DMS79 treated with DMSO at 0.1 percent for 48 hours (cell line): ENCODE measurements around the gene CDK4.

Source experiments
- DNase-seq: peaks from one replicate; lab custom pipeline; 2025; lab: John Stamatoyannopoulos, UW

Gene CDK4

GRCh38 chr12:57756406-57757341 is 4.6 kb upstream of the CDK4 start:
- DNase-seq: peak; percentile 10

DNA sequence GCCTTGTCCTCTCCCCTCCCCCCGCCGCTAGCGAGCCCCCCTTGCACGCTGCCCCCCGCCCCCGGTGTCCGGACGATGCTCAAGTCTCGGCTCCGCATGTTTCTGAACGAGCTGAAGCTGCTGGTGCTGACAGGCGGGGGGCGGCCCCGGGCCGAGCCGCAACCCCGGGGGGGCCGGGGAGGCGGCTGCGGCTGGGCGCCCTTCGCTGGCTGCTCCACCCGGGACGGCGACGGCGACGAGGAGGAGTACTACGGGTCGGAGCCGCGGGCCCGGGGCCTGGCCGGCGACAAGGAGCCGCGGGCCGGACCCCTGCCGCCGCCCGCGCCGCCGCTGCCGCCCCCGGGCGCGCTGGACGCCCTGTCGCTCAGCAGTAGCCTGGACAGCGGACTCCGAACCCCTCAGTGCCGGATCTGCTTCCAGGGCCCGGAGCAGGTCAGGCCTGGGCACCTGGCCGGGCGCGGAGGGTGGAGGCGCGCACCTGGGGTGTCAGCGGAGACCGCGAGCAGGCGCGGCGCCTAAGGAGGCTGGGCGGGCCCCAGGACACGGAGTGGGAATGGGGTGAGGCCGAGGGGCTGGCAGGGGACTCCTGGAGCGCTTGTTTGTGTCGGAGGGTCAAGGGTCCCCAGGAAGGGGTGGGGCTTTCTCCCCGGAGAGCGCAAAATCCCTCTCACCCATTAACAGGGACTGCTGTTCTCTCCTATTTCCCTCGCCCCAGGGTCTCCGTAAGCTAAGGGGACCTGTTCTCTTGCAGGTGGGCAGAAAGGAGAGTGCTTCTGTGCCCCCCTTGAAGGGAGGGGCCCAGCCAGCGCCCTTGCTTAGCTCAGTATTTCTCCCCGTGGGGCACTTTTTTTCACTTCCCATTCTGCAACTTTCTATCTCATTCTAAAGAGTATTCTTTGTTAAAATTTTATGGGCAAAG is 3.6 kb upstream of the CDK4 start:
- DNase-seq: no peak

- no peak for DNase-seq
Observed at GRCh38 chr12:57755194-57755453, 3.0 kb upstream of the CDK4 start.

- DNase-seq: peak; percentile 66
Observed at GRCh38 chr12:57754411-57755193, 2.5 kb upstream of the CDK4 start, which contains the start of gene MARCHF9. MARCHF9 (plus strand) TSS chr12:57755103; CDS start chr12:57755529, 426 bp downstream.

DNA sequence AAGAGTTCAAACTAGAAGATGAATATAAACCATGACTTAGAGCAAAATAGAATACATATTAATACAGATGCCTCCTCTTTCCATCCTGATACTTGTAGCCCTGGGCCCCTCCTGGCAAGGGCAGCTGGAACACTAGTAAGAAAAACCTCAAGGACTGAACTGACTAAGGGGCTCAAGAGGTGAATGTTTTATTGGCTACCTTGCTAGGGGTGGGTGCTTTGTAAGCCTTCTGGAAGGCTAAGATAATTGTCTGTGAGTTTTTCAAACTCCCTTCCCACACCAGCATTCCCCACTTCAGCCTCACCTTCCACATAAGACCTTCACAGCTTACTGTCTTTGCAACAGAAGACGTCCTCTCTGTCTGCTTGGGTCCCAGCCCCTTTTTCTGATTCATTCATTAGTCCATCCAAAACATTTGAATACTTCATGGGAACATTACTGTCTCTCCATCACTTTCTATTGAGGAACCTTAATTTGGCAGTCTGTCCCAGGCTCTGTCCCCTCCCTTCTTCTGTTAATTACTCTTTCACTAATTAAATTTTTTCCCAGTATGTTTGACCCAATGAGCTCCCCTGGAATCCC is 1.7 kb upstream of the CDK4 start:
- no peak for DNase-seq

GRCh38 chr12:57752668-57753000 is 524 bp upstream of the CDK4 start:
- no peak for DNase-seq

GRCh38 chr12:57751432-57751787 is 700 bp downstream of the CDK4 start:
- DNase-seq: no peak

DNA sequence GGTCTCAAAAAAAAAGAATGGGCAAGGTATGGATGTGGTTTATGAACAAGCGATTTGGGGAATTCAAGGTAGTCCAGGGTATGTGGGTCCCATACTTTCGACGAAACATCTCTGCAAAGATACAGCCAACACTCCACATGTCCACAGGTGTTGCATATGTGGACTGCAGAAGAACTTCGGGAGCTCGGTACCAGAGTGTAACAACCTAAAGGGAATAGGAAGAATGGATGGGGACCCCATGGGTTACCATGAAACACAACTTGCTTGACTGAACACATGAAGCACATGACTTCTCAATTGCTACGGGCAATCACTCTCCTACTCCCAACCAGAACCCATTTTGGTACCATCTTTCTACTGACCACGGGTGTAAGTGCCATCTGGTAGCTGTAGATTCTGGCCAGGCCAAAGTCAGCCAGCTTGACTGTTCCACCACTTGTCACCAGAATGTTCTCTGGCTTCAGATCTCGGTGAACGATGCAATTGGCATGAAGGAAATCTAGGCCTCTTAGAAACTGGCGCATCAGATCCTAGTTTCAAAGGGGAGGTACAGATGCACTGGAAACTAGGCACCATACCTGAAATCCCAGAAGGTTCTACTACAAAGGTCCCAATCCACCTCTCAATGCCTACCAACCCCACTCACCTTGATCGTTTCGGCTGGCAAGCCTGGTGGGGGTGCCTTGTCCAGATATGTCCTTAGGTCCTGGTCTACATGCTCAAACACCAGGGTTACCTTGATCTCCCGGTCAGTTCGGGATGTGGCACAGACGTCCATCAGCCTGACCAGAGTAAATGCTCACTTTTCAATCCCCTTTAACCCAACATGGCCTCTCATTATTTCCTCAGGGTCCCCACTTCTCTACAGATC is 1.3 kb downstream of the CDK4 start:
- no peak for DNase-seq

- no peak for DNase-seq
Observed at GRCh38 chr12:57749061-57749460, 3.0 kb downstream of the CDK4 start.

GRCh38 chr12:57746025-57746424 is 6.1 kb downstream of the CDK4 start:
- DNase-seq: no peak

GRCh38 chr12:57745485-57745881 is 6.6 kb downstream of the CDK4 start:
- DNase-seq: no peak

DNA sequence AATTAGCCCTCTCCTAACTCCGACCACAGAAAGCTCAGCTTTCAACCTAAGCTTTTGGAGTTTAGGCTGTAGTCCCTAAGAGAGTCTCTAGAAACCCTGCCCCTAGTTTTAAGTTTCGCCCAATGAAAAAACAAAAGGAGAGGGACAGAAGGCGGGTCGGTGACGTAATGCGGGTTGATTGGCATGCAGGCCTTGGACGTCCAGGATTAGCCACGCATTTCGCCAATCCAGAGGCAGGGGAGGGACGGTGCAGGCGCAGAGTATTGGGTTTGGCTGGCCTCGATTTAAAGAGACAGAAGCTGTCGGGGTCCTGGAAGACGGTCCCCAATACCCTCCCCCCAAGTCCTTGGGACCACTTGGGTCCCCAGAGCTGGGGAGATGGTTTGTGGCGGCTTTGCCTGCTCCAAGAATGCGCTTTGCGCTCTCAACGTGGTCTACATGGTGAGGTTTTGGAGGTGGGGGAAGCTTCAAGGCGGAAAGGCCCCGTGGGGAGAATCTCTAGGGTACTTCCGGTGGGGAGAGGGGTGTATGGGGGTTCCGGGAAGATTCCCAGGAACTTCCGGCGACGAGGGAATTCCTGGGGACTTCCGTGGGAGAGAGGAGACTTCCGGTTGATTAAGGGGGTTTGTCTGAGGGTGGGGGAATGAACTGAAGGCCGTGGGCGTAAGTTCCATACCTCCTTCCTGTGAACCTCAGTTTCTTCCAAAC is 7.2 kb downstream of the CDK4 start, which contains the start of gene TSPAN31:
TSPAN31 (plus strand) TSS at position 263 of the 708 bp plus-strand sequence; CDS start at position 379, 116 bp downstream.
- peak; percentile 94 for DNase-seq

DNA sequence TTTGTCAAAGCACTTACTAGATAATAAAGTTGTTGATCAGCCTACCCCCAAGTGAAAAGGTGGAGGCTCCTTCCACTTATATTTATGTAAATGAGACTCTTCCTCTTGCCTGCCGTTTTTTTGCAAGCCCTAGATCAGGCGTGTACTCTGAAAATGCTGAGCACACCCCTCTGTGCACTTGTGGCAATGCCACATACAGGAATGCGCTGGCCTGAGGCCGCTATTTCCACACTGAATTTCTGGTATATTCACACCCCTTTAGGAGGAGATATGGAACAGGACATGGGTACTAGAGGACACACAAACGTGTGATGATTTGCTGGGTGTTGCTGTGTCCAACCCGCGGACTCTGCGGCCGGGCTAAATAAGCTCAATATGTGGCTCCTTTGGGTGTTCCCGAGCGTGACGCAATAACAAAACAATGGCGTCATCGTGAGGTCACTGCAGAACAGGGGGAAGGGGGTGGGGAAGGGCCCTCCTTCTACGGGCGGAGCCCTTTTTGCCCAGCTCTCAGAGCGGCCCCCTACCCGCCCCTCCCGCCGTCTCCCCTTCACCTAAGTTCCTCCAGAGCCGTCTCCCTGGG is 7.8 kb downstream of the CDK4 start:
- peak; percentile 70 for DNase-seq

DNA sequence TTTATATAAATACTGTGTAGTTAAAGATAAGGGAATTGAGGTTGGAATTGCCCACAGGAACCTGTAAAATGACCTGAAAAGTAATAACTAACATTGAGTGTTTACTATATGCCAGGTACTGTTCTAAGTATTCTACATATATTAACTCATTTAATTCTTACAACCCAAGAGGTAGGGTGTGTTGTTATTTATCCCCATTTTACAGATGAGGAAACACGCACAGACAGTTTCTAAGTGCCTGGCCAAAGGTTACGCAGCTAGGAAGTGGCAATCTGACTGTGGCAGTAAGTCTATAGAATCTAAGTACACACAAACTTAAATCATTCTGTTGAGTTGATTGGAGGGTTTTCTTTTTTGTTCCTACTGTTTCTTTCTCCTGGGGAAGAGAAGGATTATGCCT is 8.3 kb downstream of the CDK4 start:
- no peak for DNase-seq

DNA sequence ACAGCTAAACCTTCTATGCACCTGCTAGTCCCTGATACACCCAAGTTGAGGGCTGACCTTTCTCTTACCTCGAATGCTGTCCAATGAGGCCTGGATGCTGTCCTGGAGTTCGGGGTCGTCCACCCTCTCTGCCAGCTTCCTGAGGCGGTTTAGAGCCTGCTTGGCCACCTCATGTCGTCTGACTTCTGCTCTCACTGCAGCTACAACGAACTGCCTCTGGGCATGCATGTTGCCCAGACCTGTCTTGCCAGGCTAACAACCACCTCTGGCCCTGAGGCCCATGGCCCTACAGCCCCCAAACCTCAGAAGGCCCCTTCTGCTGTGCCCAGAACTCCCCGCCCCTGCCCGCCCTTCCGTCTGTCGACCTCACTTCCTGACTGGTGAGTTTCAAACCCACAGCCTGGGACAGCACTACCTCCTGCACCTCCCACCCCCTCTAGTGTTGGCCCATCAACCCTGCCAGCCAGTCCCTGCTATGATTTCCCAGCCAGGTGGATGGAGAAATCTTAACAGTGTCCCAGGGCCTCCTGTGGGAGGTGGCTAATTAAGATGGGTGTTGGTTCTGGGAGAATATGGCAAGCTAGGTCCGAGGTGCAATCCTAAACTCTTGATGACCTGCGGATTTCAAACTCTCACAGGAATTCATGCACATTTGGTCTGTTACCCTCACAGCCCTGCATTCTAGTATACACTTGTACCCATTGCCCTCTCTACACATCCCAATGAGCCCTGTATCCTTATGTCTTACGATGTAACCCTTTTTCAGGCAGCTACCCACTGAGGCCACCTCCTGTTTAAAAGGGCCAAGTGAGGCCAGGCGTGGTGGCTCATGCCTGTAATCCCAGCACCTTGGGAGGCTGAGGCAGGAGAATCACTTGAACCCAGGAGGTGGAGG is 10.0 kb downstream of the CDK4 start:
- DNase-seq: no peak

DNA sequence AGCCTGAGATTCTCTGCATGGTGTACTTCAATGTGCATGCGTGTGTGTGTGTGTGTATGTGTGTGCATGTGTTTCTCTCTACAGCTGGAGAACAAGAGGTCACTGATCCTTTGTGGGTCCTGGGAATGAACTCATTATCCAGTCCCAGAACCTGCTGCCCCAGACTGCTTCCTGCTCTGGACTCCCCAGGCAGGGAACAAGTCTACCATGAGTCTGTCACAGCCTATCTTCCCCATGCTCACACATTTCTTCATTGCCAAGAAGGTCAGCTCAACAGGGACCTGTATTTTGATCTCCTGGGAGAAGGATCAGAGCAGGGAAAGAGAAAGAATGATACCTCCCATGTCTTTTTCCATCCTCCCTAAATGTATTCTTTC is 10.7 kb downstream of the CDK4 start:
- no peak for DNase-seq

DNA sequence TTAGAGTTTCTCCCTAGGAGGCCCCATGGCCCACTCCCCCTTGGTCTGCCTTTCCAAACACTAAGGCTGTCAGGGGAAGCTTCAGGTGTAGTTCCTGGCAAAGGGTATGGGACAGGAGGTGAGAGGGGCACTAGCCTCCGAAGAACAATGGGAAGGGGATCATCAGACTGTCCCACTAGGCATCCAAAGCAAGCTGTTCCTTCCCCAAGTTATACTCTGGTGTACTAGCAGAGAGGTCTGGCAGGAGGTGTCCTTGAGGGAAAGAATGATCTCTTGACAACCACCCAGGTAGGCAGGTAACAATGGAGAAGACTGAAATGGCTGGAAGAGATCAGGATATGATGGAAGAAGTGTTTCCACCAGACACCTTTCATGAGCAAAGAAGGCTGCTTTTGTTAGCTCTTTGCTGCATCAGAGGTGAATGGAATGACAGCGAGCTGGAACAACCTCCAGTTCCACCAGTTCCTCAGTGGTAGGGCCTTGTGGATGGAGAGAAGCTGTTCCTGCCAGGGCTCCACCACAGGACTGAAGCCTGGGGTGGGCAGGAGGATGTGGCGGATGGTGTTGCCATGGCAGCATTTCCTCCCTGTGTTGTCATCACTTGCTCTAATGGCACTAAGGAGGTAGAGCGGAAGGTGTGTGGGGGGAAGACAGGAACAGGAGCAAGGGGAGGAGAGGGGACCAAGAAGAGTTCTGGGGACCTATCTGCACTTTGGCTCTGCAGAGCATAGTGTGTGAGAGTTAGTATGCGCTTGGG is 11.3 kb downstream of the CDK4 start:
- DNase-seq: no peak

DNA sequence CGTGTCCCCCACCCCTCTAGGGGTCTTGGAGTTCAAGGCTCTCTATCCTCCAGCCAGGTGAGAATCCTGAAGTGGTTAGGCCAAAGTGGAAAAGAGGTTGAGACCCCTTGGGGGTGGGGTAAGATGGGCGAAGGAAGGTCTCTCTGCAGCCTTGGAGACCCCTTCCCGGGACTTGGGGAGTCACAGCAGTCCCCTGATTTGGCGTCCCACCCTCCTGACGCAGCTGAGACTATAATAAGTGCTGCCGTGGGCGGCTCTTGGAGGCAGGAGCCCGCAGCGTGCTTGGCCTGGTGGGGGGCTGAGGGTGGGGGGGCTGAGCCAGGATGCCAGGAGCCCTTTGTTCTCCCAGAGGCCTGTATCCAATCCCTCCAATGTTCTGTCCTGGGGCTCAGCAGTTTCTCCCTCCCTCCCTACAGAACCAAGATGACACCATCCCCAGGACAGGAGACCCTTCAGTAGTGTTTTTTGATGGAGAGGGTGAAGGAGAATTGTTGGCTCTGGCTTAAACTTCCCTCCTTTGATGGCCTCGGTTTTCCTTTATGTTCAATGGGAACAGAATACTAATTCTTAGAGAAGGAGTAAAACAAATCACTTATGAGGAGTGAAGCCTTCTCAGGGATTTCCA is 12.1 kb downstream of the CDK4 start:
- DNase-seq: no peak
